ENCODE measurements around the gene EPHA10. TPM values are rescaled to one million over a fixed set of nuclear protein-coding genes. Genes with fewer than 3 reads are reported as not detected.

EPHA10 gene
- total RNA-seq, 1 experiment from 2014 or later = 1.3 TPM

DNA sequence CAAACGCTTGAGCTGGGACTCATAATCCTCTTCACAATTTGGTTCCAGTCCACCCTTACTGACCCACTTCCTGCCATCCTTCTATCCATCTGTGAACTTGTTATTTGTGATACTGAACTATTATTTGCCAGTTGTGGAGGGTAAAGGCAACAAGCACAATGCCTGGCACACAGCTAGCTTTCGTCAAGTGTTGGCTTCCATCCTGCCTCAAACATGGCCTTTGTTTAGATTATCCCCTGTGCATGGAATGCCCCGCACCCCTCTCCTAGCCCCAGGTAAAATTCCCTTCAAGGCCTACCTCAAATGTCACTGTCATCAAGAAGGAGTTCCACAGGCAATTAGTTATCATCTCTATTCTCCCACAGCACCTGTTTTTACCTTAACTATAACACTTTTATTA is 84.0 kb downstream of the EPHA10 start (continued):
- no peak for TF ChIP-seq ZBTB43 (CRISPR knock-in tag; IDR thresholded peaks at IDR 0.05)
- TF ChIP-seq ZNF232 (CRISPR knock-in tag; IDR thresholded peaks at IDR 0.05) = no peak
- no peak for TF ChIP-seq NR1H2 (CRISPR knock-in tag; IDR thresholded peaks at IDR 0.05)
- TF ChIP-seq, protein P1, sequence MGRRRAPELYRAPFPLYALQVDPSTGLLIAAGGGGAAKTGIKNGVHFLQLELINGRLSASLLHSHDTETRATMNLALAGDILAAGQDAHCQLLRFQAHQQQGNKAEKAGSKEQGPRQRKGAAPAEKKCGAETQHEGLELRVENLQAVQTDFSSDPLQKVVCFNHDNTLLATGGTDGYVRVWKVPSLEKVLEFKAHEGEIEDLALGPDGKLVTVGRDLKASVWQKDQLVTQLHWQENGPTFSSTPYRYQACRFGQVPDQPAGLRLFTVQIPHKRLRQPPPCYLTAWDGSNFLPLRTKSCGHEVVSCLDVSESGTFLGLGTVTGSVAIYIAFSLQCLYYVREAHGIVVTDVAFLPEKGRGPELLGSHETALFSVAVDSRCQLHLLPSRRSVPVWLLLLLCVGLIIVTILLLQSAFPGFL (CRISPR knock-in tag; IDR thresholded peaks at IDR 0.05; ENCODE audit: borderline replicate concordance) = no peak

- DNase-seq (ENCODE audit: low spot score) (no peak), ATAC-seq (no peak)
- TF ChIP-seq ZNF416 (CRISPR knock-in tag; IDR thresholded peaks at IDR 0.05) = no peak
- TF ChIP-seq, protein P2, sequence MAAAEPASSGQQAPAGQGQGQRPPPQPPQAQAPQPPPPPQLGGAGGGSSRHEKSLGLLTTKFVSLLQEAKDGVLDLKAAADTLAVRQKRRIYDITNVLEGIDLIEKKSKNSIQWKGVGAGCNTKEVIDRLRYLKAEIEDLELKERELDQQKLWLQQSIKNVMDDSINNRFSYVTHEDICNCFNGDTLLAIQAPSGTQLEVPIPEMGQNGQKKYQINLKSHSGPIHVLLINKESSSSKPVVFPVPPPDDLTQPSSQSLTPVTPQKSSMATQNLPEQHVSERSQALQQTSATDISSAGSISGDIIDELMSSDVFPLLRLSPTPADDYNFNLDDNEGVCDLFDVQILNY (CRISPR knock-in tag; IDR thresholded peaks at IDR 0.05) = no peak
- TF ChIP-seq, protein P3, sequence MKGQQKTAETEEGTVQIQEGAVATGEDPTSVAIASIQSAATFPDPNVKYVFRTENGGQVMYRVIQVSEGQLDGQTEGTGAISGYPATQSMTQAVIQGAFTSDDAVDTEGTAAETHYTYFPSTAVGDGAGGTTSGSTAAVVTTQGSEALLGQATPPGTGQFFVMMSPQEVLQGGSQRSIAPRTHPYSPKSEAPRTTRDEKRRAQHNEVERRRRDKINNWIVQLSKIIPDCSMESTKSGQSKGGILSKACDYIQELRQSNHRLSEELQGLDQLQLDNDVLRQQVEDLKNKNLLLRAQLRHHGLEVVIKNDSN (CRISPR knock-in tag; IDR thresholded peaks at IDR 0.05) = no peak
- POLR2A ChIA-PET = no interaction called here
- Mint-ChIP-seq H3K4me3 (no peak overlapping the region), H3K27me3 (ENCODE audit: low read depth) (no peaks in the 10 kb centered on the region; the same call in 1 of the 2 replicates), H3K9me3 (no peaks in the 10 kb centered on the region), H3K36me3 (peaks cover 6% of the 10 kb centered on the region), H3K27ac (no peak overlapping the region), H3K4me1 (0 out of 2 replicates have a peak, but pooled peaks cover 3% of the 10 kb centered on the region)
- CTCF ChIA-PET = interaction anchor here (0.9 kb wide), 1 partner anchor 75 kb away, joined by 3 read pairs; no protein-coding TSS in a partner anchor
Observed at GRCh38 chr1:37677808-37678207, 87.1 kb downstream of the EPHA10 start.

- DNase-seq (ENCODE audit: low spot score) (no peak), ATAC-seq (no peak)
- Mint-ChIP-seq H3K27me3 (ENCODE audit: low read depth) (no peaks in the 10 kb centered on the region; the same call in 1 of the 2 replicates), H3K4me1 (0 out of 2 replicates have a peak, but pooled peaks cover 3% of the 10 kb centered on the region), H3K9me3 (no peaks in the 10 kb centered on the region), H3K36me3 (peaks cover under 1% of the 10 kb centered on the region), H3K4me3 (no peak overlapping the region), H3K27ac (no peak overlapping the region)
- ChIA-PET POLR2A (no interaction called here), CTCF (interaction anchor here (1.4 to 1.9 kb wide), 3 partner anchors 13 to 74 kb away, joined by 3 to 8 read pairs (median 4); a partner anchor contains a TSS)
- TF ChIP-seq GRHL2 (CRISPR knock-in tag; IDR thresholded peaks at IDR 0.05; ENCODE audit: insufficient replicate concordance, severe bottlenecking) = no peak
- TF ChIP-seq NFE2L1 (CRISPR knock-in tag; IDR thresholded peaks at IDR 0.05) = no peak
- no peak for TF ChIP-seq TCF7 (CRISPR knock-in tag; IDR thresholded peaks at IDR 0.05; ENCODE audit: low read depth)
- TF ChIP-seq, protein P4, sequence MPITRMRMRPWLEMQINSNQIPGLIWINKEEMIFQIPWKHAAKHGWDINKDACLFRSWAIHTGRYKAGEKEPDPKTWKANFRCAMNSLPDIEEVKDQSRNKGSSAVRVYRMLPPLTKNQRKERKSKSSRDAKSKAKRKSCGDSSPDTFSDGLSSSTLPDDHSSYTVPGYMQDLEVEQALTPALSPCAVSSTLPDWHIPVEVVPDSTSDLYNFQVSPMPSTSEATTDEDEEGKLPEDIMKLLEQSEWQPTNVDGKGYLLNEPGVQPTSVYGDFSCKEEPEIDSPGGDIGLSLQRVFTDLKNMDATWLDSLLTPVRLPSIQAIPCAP (CRISPR knock-in tag; IDR thresholded peaks at IDR 0.05) = no peak
- no peak for TF ChIP-seq ZNF138 (CRISPR knock-in tag; conservative IDR thresholded peaks at IDR 0.05)
- TF ChIP-seq TEAD1 (CRISPR knock-in tag; IDR thresholded peaks at IDR 0.05) = no peak
- no peak for TF ChIP-seq ELF4 (CRISPR knock-in tag; IDR thresholded peaks at IDR 0.05; ENCODE audit: low read depth)
- TF ChIP-seq, protein P5, sequence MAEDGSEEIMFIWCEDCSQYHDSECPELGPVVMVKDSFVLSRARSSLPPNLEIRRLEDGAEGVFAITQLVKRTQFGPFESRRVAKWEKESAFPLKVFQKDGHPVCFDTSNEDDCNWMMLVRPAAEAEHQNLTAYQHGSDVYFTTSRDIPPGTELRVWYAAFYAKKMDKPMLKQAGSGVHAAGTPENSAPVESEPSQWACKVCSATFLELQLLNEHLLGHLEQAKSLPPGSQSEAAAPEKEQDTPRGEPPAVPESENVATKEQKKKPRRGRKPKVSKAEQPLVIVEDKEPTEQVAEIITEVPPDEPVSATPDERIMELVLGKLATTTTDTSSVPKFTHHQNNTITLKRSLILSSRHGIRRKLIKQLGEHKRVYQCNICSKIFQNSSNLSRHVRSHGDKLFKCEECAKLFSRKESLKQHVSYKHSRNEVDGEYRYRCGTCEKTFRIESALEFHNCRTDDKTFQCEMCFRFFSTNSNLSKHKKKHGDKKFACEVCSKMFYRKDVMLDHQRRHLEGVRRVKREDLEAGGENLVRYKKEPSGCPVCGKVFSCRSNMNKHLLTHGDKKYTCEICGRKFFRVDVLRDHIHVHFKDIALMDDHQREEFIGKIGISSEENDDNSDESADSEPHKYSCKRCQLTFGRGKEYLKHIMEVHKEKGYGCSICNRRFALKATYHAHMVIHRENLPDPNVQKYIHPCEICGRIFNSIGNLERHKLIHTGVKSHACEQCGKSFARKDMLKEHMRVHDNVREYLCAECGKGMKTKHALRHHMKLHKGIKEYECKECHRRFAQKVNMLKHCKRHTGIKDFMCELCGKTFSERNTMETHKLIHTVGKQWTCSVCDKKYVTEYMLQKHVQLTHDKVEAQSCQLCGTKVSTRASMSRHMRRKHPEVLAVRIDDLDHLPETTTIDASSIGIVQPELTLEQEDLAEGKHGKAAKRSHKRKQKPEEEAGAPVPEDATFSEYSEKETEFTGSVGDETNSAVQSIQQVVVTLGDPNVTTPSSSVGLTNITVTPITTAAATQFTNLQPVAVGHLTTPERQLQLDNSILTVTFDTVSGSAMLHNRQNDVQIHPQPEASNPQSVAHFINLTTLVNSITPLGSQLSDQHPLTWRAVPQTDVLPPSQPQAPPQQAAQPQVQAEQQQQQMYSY (CRISPR knock-in tag; IDR thresholded peaks at IDR 0.05) = no peak
Observed at GRCh38 chr1:37677143-37677439, 87.8 kb downstream of the EPHA10 start.

Data from WTC11 (cell line).